NCI-H146 (cell line): Measurements from ENCODE around the gene EDA.

Experiments used
- DNase-seq: peaks from one replicate; lab custom pipeline; 2025; lab: John Stamatoyannopoulos, UW

Gene EDA

GRCh38 chrX:70026112-70026850 lies 410.4 kb downstream of the EDA start:
- DNase-seq, result no peak

- DNase-seq, result no peak
Observed at GRCh38 chrX:70026851-70027200, 410.9 kb downstream of the EDA start.

GRCh38 chrX:70029863-70030262 lies 413.9 kb downstream of the EDA start:
- no peak for DNase-seq

- DNase-seq, result peak; percentile 38
Observed at GRCh38 chrX:70030301-70030767, 414.4 kb downstream of the EDA start.

GRCh38 chrX:70032792-70033191 lies 416.9 kb downstream of the EDA start:
- no peak for DNase-seq

GRCh38 chrX:70033348-70034051 lies 417.6 kb downstream of the EDA start:
- DNase-seq, result peak; percentile 7

GRCh38 chrX:70034646-70035045 lies 418.7 kb downstream of the EDA start:
- no peak for DNase-seq

GRCh38 chrX:70038515-70038914 lies 422.6 kb downstream of the EDA start:
- DNase-seq, result no peak

- DNase-seq, result no peak
Observed at GRCh38 chrX:70038951-70039350, 423.0 kb downstream of the EDA start.

- DNase-seq, result no peak
Observed at GRCh38 chrX:70039758-70040157, 423.8 kb downstream of the EDA start.

GRCh38 chrX:70041993-70042392 lies 426.1 kb downstream of the EDA start:
- DNase-seq, result no peak

- DNase-seq, result no peak
Observed at GRCh38 chrX:70042399-70043371, 426.8 kb downstream of the EDA start.

- DNase-seq, result no peak
Observed at GRCh38 chrX:70043685-70044084, 427.8 kb downstream of the EDA start.

GRCh38 chrX:70044541-70045245 lies 428.8 kb downstream of the EDA start:
- no peak for DNase-seq

- DNase-seq, result no peak
Observed at GRCh38 chrX:70046978-70047377, 431.1 kb downstream of the EDA start.

- DNase-seq, result no peak
Observed at GRCh38 chrX:70049406-70049805, 433.5 kb downstream of the EDA start.

- no peak for DNase-seq
Observed at GRCh38 chrX:70049925-70050324, 434.0 kb downstream of the EDA start, which contains the start of gene AWAT2. Gene AWAT2, minus strand, starts transcription at chrX:70049938. Its CDS starts 6 bp downstream, at chrX:70049932.

GRCh38 chrX:70052895-70053615 lies 437.1 kb downstream of the EDA start:
- DNase-seq, result no peak

- no peak for DNase-seq
Observed at GRCh38 chrX:70054391-70054790, 438.5 kb downstream of the EDA start.

- DNase-seq, result no peak
Observed at GRCh38 chrX:70062076-70062475, 446.2 kb downstream of the EDA start, which contains the start of gene OTUD6A. Gene OTUD6A, plus strand, starts transcription at chrX:70062457. Its CDS starts 68 bp downstream, at chrX:70062525.
